Inflammatory macrophage treated with lipopolysaccharide for 4 hours (primary cell): ENCODE results near the gene RNASE2.
"Not testable (repeated sequence)": the region's sequence is repeated elsewhere in the genome, so short reads cannot be mapped to it uniquely, and the experiment has no call there.

ENCODE experiments used
- DNase-seq: peaks from one replicate; pipeline ENCODE4 v3.0.0-alpha.2; 2020

Gene RNASE2

DNA sequence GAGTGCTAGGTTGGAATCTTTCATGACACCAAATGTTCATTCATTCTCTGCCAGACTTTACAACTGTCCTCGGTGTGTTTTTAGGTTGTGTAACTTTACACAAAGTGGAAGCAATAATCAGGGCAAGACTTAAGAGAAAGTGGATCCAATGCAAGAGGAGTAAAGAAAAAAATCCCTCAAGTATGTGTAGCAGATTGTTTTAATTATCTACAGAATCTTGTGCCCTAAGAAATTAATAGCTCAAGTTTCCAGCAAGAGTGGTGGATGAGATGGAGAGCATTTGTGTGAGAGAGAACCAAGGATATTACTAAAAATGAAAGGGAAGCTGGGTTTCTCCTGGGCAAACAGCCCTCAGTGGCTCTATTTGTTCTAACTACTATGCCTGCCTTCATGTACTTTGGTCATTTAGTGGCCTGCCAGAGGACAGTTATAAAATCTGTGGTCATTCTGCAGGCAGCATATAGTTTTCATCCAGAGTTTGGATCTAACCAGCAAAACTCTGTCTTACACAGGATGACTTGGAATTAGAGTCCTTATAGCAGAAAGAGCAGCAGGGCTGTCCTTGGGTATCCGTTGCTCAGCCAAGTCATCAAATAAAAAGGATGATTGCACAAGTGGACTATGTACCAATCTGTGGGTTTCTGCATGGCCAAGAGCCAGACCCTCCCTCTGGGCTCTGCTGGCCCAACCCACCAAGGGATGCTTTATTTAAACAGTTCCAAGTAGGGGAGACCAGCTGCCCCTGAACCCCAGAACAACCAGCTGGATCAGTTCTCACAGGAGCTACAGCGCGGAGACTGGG lies at the start of gene RNASE2:
Gene RNASE2, plus strand, starts transcription at position 752 of the 802 bp plus-strand sequence. CDS start 285 bp downstream, outside the sequence.
- DNase-seq, result peak; percentile 41

DNA sequence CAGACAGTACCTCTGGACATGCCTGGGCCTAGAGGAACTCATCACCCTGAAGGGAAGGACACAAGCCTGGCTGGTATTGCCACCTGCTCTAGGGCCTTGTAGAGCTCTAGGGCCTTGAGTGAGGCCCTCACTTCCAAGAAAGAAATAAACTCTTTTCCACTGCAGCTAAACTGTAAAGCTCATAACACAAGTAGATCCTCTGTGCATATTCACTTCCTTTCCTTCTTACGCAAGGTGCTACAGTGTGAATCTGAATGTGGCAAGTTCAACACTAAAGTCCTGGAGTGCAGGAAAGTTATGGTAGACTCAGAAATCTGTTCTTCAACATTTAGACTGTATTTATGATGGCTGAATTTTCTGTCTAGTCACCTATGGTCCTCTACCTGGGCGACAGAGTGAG lies 49.6 kb upstream of the RNASE2 start:
- peak; percentile 60 for DNase-seq

DNA sequence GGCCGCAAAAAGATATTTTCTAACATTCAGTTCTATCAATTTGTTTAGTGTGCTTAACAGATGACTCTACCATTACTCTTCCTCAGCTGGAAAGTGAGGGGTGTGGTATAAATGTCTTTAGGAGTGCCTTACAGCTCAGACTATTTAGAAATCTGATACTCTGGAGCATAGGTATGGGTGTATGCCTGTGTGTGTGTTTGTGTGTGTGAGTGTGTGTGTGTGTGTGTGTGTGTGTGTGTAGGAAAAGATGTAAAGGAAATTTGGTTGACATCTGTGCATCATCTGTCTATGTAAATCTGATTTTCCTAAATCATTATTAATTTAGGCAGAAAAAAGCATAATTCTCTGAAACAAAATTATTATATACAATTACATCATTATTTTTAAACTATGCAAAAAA lies 48.1 kb upstream of the RNASE2 start:
- DNase-seq, result no peak

DNA sequence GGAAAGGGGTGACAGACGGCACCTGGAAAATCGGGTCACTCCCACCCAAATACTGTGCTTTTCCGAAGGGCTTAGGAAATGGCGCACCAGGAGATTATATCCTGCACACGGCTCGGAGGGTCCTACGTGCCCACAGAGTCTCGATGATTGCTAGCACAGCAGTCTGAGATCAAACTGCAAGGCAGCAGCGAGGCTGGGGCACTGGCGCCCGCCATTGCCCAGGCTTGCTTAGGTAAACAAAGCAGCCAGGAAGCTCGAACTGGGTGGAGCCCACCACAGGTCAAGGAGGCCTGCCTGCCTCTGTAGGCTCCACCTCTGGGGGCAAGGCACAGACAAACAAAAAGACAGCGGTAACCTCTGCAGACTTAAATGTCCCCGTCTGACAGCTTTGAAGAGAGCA lies 44.5 kb upstream of the RNASE2 start:
- not testable (repeated sequence) for DNase-seq

DNA sequence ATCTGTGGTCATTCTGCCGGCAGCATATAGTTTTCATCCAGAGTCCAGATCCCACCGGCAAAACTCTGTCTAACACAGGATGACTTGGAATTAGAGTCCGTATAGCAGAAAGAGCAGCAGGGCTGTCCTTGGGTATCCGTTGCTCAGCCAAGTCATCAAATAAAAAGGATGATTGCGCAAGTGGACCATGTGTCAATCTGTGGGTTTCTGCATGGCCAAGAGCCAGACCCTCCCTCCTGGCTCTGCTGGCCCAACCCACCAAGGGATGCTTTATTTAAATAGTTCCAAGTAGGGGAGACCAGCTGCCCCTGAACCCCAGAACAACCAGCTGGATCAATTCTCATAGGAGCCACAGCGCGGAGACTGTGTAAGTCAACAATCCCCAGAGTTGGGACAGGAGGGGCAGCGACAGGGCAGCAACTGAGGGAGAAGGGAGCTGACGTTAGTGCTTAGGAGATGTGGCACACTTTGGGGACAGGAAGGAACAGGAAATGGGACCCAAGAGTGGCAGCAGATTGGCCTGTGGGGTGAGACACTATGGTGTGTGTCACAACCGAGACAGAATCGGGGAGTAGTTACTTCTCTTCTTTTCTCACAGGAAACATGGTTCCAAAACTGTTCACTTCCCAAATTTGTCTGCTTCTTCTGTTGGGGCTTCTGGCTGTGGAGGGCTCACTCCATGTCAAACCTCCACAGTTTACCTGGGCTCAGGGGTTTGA lies 36.1 kb upstream of the RNASE2 start:
- peak; percentile 62 for DNase-seq

DNA sequence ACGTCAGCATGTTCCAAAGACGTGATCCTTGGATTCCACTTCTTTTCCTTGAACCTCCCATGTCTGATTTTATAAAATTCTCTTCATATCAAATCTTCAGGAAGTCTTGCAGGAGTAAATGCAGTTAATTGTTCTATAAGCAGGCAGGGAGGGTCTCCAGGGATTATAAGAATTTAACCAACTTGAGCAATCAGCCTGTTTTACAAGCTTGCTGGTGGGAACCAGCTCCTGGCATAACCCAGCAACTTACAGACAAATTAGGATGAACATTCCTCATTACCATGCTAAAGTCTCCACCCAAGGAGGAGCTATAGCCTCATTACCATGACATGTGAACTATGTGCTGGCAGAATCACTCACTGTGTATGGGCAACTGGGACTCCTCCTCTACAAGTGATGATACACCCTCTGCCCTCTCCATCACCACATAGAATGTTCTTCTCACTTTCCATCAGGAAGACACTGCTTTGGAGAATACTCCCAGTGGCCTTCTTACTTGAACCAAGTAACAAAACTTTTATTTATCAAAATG lies 31.5 kb upstream of the RNASE2 start:
- DNase-seq, result not testable (repeated sequence)

DNA sequence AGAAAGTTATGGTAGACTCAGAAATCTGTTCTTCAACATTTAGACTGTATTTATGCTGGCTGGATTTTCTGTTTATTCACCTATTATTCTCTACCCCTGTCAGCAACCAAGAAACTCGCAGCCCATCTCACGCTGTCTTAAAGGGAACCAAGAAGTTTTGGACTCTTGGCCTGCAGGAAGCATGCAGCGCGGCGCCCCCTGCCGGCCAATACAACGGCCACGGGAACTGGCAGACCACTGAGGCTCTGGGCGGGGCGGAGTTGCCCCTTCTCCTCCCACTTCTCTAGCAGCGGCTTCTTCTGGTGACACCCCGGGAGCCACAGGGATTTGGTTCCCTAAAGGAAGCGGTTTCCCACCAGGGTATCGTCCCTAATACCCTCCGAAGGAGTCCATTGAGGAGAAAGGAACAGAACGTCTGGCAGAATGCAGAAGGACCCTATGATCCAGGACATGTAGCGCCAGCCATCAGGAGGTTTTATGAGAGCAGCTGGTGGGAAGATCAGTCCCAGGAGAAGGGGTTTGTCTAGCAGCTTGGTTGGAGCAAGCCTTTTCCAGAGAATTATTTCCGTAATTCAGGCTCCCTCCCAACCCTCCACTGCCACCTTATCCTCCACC lies 21.0 kb upstream of the RNASE2 start:
- peak; percentile 34 for DNase-seq

DNA sequence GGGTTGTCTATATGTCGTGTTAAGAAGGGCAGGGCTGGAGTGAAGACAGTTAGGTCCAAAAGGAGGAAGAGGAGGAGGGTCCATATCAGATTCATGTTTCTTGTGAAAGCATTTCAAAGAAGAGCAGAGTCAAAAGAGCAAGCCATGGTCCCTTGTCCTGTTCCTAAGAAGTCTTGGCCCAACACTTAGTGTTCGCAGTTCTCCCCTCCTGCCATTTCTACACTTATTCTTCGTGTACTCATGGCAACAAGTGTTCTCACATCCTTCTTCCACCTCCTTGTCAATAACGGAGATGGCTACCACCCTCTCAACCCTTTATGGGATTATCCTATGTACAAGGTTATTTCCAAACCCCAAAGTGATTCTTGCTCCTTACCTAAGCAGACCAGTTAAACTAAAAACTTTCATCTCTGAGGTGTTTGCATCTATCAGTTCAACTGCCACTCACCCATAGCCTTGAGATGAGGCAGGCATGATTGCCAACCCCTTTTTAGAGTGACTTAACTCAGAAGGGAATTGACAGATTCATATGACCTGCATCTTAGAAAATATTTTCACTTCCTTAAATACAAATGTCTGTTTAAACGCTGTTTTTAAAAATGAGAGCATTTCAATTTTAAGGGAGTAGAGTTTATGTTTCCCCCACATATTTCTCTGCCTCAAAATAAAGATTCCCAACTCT lies 19.8 kb upstream of the RNASE2 start:
- peak; percentile 71 for DNase-seq

DNA sequence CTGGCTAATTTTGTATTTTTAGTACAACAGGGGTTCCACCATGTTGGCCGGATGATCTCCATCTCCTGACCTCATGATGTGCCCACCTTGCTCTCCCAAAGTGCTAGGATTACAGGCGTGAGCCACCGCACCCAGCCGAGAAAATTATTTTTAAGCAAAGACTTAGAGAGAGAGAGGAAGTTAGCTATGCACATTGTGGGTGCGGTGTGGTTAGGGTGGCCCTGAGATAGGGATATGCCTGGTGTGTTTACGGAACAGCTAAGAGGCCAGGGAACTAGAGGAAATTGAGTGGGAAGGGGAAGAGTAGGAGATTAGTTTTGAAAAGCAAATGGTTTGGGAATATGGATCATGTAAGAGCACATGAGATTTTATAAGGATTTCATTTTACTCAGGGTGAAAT lies 10.1 kb upstream of the RNASE2 start:
- peak; percentile 48 for DNase-seq

DNA sequence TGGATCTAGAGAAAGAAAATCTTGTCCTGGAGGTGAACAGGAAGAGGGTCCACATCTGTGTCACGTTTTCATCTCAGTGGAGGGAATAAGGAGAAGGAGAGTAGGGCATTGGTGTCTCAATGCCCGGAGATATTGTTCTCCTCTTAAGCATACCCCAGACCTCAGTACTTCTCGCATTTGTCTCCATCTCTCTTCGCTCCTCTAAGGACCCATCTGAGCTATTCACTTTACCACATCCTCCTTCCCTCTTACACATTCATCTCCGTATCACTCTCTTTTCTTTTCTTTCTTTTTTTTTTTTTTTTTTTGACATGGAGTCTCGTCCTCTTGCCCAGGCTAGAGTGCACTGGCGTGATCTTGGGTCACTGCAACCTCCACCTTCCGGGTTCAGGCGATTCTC lies 8.6 kb upstream of the RNASE2 start:
- not testable (repeated sequence) for DNase-seq

DNA sequence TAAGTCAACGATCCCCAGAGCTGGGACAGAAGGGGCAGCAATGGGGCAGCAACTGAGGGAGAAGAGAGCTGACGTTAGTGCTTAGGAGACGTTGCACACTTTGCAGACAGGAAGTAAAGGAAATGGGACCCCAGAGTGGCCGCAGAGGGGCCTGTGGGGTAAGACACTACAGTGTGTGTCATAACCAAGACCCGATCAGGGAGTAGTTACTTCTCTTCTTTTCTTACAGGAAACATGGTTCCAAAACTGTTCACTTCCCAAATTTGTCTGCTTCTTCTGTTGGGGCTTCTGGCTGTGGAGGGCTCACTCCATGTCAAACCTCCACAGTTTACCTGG lies 219 bp downstream of the RNASE2 start:
- peak; percentile 57 for DNase-seq

DNA sequence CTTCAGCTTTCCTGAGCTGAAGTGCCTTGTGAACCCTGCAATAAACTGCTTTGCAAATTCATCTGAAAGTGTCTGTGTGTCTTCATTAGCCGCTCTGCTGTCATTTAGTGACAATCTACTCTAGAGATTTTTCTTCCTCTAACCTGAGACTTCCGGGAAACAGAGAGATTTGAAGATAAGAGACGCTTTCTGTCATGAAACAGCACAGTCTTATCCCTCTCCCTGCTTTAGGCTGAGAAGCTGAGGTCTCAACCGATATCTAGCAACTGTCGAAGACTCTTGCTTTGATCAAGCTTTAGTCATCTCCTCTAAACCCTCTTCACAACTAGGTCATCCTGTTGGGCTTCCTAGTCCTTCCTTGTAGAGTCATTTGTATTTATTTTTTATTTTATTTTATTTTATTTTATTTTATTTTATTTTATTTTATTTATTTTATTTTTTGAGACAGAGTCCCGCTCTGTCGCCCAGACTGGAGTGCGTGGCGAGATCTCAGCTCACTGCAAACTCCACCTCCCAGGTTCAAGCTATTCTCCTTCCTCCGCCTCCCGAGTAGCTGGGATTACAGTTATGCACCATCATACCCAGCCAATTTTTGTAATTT lies 1.2 kb downstream of the RNASE2 start:
- DNase-seq, result no peak

DNA sequence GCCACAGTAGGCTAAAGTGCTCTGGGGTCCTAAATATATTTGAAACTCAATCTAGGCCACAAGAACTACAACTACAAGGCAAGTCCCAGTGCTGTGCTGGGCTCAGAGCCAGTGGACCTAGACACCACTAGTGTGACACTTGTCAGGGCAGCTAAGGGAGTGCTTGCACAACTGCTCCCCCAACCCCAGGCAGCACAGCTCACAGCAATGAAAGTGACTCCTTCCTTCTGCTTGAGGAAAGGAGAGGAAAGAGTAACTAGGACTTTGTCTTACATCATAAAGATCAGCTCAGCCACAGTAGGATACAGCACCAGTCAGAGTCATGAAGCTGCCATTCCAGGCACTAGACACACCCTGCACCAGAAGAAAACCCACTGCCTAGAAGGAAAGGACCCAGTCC lies 3.7 kb downstream of the RNASE2 start:
- DNase-seq, result not testable (repeated sequence)

DNA sequence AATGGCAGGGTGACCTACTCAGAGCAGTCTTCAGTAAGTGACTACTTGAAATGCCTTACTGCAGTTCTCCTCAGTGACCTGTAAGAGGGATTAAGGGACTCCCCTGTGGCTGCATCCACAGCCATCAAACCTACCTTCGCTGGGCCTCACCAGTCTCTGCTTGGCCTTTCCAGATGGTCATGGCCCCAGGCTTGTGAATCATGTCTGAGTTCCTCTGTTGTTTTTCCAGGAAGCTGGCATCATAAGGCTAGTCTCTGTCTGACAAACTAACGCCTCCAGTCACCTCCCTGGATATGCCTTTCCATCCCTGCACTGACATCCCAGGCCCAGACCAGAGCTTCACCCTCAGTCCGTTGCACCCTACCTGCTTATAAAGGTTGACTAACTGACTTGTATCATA lies 14.0 kb downstream of the RNASE2 start:
- no peak for DNase-seq

DNA sequence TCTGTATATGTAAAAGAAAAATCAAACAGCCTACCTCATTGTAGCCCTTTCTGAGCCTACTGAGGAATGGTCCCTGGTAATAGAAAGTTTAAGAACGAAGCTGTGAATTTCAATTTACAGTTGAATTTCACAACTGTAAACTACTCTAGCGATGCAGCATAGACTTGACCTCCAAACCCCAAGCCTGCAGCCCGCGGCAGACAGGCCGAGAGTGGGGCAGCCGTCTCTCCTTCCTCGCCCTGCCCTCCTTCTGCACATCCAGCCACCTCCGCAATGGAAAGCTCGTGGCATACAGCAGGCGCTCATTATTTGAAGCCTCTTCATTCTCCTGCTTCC lies 15.3 kb downstream of the RNASE2 start:
- no peak for DNase-seq

DNA sequence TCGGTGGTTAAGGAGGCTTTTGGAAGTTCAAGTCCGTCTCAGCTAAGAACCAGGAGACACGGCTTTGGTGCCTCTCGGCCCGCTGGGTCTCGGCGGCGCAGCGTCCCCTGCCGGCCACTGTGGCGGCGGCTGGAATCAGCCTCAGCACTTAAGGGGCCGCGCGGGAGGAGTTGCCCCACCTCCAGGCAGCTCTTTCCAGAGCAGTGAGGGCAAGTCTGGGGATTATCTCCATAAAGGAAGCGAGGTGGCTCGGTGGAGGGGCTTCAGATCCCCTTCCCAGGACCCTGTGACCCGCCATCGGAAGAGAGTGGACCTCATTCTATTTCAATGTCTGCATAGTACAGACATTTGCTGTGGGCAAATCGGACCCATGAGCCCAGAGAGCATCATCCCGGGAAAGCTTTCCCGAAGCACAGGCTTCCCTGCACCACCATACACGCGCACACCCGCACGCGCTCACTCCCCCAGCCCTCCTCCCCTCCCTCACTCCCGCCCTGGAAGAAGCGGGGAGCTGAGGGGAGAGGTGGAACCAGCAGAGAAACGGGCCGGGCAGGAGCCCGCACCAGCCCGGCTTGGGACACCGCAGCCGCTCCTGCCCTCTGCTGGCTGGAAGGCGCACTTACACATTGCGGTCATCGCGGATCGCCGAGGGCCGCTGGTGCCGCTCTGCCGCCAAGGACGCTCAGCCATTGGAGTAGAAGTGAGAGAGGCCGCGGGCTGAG lies 15.9 kb downstream of the RNASE2 start:
- peak; percentile 80 for DNase-seq

DNA sequence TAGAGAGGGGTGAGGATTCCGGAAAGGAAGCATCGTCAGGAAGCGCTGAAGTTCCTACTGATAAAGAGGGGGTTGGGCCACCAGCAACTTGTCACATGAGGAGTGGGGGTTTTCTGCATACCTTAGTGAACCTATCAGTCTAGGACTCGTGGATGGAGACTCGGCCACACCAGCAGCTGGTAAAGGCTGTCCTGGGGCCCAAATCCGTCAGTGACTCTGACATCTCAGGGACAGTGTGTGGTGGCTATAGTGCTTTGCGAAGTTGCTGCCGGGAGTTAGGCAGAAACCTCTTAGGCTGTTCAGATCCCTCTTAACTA lies 16.4 kb downstream of the RNASE2 start:
- no peak for DNase-seq

DNA sequence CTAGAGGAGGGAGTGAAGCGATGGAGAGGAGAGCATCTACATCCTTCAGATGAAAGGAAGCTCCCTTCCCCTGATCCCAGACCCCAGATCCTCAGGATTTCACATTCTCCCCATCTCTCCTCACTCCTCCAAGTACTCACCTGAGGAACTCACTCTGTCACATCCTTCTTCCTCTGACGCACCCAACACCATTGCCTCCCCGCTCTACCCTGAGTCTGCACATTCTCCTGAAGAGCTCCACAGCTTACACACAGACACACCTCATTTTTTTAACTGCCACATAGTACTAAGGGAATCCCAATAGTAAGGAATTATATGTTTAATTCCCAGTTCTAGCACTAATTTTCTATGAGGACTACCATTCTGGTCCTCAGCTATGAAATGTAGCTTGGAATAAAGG lies 18.2 kb downstream of the RNASE2 start:
- DNase-seq, result no peak

DNA sequence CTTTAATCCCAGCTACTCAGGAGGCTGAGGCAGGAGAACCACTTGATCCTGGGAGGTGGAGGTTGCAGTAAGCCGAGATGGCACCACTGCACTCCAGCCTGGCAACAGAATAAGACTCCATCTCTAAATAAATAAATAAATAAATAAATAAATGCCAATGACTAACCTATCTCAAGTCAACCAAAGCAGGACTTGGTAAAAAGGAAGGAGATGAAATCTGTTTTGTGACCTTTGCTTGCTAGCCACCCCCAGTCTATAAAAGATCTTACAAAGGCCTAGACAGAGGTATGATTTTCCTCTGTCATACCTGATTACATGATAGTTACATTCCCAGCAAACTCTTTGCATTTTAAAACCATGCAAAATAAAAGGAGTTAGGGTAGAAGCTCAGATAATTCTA lies 21.0 kb downstream of the RNASE2 start:
- DNase-seq, result no peak

DNA sequence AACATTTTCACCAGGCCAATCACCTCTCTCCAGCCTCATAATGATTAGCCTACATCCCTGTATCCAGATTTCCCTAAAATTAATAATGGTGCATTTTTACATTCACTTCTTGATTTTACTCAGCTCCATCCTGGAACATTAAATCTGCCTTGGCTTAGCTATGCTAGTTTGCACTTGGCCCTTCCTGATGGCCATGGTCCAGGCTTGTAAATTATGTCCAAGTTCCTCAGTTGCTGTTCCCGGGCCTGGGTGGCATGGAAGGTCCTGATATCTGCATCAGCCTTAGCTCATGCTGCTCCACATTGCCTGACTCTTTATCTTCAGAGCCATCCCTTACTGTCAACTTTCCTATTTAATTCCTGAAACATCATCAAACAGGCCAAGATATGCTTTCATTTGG lies 23.4 kb downstream of the RNASE2 start:
- no peak for DNase-seq

DNA sequence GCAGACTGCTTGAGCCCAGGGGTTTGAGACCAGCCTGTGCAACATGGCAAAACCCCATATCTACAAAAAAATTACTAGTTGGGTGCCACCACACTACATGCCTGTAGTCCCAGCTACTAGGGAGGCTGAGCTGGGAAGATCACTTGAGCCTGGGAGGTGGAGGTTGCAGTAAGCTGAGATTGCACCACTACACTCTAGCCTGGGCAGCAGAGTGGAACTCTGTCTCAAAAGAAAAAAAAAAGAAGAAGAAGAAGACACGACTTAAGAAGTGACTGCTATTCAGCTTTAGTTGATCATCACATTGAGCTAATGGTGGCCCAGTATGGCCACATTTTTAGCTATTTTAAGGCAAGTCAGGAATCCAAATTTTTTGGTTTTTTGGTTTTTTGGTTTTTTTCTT lies 25.6 kb downstream of the RNASE2 start:
- peak; percentile 17 for DNase-seq

DNA sequence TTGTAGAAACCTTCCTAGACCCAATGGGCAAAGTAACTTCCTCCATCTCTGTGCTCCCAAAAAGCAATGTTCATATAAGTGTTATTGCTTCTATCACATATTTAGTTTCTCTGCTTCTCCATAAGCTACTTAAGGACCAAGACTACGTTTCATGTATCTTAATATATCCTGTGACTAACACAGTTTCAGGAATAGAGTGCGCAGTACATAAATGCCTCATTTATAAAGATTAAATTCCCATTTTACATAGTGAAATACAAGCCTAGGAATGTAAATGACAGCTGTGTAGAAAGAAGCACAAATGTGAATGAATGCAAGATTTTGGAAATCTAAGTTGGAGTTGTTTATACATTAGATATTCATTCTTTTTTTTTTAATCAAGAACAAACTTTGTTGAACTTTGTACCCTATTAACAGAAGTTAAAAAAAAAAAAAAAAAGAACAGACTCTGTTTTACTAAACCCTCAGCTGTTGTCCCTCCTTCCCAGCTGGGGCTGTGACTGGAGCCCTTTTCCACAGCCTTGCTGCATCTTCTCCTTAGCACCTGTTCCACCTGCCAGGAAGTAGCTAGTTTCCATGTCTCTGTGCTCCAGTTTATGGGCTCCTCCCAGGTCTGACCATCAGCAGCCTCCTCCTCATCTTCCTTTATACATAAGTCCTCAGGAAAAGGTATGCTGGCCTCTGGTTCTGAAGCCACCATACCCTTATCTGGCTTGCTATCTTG lies 27.5 kb downstream of the RNASE2 start:
- no peak for DNase-seq
